Fibroblast of the conjunctiva (primary cell): ENCODE results near the gene KIR2DL3.

ENCODE experiments used
- DNase-seq: peaks from one replicate; pipeline ENCODE4 v3.0.0-alpha.2; 2010; ENCODE audit warnings: low read depth

The KIR2DL3 gene

DNA sequence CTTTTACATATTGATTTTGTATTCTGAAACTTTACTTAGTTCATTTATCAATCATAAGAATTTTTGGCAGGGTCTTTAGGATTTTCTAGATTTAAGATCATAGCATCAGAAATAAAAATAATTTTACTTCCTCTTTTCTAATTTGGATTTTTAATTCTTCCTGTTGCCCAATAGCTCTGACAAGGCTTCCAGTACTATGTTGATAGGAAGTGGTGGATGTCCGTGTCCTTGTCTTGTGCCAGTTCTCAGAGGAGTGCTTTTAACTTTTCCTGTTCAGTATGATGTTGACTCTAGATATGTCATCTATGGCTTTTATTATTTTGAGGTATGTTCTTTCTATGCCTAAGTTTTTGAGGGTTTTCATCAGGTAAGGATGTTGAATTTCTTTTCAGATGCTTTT, 57.4 kb downstream of the KIR2DL3 start:
- DNase-seq: no peak
